CD4-positive, alpha-beta T cell treated with Interleukin-2 at 100 ng/mL for 4 hours (primary cell): ENCODE data around the gene PLCH1.
A peak's percentile ranks its signal among the peaks of the same experiment; 100 is the strongest.

Source experiments
- DNase-seq: peaks from one replicate; pipeline ENCODE4 v3.0.0-alpha.2; 2020; ENCODE audit warnings: low spot score

The PLCH1 gene

DNA sequence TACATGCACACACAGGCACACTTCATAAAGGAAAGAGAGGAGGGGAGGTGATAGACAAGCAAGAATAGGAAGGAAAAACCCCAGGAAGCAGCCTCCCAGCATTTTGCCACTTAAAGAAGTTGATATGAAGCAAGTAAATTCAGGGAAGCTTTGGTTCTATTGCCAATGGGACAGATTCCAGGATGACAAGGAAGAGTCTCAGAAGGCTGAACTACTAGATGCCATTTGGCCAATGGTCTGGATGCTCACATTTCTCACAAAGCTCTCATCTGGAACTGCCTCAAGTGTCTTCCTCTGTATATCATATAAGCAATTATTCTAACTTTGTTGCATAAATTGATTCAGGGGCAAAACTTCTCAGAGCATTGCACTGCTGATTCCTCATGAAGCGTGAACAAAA lies 372.6 kb downstream of the PLCH1 start:
- DNase-seq = no peak

DNA sequence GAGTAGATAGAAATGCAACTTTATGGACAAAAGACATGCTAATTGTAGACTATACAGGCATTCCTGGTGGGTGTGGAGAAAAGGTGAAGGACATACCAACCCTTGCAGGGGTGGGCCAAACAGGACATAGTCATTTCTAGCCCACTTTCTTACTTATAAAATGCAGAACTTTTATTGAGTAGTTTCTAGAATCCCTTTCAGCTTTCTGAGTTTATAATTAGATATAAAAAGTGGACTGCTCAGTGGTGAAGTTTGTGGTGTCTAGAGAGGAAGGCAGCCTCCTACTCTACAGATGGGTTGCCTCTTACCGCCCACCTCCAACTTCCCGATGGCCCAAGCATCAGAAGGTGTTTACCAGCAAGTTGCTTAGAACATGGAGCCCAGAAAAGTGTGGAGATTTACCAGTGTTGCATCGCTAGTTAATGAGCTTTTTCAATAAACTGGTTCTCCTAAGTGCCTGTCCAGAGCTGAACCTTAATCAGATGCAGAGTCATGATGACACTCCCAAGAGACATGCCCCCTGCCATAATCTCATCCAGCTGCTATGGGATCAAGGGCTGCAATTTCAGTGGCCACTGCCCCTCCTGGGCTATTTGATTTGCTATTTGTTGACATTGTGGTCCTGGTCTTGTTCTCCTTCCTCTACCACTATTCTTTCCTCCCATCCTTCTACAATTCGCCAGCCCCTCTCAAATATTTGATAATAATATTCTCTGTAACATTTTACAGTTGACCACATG lies 373.9 kb downstream of the PLCH1 start:
- no peak for DNase-seq

DNA sequence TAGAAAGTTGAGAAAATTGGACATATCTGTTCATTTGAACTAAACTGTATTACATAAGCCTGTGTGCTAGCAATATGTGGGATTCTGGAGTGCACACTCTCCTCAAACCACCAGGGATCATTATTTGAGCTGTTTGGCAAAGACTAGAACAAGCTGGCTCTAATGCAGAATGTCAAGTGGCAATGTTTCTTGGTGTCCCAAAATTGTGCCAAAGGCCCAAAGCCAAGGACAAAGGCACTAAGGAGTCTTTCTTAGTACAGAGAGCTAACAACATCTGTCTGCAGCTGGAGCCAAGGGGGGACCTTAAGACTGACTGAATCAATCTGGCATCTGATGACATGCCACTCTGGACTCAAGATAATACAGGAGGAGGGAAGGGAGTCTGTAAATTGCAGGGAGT lies 374.7 kb downstream of the PLCH1 start:
- DNase-seq = no peak

DNA sequence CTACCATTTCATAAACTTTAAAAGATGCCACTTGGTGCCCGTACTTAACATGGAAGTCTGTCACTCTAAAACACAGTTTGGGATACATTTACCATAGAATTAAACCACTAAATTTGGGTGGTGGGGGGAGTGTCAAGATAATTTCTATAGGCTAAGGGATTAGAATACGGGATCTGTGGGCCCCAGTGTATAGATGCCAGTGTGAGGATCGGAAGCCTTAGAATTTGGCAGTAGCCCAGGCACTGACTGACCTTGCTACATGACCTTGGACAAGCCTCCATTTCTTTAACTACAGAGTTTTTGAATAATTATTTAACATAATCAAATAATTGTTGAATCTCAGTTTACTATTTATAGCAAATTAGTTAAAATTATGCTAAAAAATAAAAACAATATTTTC lies 375.1 kb downstream of the PLCH1 start:
- no peak for DNase-seq

DNA sequence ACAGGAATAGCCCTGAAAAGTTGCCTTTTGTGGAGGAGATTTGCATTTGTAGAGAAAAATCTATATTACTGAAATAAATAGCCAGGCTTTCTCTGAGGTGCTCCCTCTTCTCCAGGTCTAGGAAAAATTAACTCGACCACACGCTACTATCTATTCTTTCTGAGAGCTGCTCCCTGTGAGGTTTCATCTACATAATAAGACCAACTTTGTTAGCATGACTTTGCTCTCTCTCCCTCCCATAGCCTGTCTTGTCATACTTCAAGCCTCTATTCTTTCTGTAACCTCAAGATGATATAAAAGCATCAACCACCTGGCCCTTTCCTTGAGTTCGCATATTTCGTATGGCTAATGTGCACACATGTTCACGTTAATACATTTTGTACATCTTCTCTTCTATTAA lies 375.6 kb downstream of the PLCH1 start:
- DNase-seq = no peak

DNA sequence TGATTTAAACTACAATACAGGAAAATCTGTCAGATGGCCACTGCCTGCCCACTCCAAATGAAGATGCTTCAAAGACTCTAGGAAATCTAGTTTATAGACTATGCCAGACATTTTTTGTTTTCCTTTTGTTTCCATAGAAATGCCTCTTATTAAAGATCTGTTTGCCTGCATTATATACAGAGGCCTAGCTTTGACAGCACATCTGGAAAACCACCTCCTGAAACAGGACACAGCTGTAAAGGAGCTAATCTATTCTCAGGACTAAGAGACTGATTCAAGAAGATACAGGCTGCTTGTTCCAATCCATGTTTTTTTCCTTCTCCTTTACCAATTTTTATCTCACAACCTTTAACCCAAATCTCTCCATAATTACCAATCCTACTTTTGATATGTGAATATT lies 376.1 kb downstream of the PLCH1 start:
- DNase-seq = no peak

DNA sequence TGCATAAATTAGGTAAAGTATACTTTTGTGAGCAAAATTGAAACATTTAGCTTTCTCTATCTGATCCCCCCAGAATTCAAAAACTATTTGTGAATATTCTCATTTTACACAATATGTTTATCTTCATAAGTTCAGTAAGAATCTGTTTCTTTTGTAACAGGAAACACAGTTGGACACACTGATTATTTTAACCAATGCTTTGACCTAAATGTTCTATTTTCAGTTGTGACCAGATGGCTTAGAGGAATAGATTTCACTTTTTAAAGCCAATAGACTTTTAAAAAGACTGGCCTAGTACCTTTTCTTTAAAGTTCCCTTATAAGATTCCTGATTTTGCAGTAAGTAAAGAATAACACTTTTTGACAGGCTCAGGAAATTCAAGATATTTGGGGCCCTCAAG lies 377.4 kb downstream of the PLCH1 start:
- DNase-seq = no peak

DNA sequence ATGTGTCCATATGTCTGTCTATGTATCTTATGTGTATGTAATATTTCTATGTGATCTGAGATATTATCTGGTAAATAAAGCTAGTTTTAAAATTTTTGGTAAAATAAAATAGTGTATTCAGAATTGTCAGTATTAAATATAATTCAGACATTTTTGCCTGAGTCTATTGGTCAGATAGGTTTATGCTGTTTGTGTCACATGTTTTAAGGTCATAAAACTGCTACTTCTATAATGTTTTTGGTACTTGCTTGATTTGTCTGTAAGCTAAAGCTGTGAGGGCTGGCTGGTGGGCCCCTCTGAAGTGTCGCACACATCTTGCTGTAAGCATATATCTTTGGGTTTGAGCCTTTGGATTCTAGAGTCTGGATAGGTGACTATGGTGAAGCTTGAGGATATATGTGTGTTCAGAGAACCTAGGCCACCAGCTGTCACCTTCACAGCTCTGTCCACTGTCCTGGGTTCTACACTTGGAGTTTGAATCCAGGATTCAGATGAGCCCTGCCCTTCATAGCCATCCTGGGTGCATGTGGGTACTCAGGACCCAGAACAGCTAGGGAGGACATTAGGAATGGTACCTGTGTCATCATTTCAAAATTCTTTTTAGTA lies 379.6 kb downstream of the PLCH1 start:
- no peak for DNase-seq

DNA sequence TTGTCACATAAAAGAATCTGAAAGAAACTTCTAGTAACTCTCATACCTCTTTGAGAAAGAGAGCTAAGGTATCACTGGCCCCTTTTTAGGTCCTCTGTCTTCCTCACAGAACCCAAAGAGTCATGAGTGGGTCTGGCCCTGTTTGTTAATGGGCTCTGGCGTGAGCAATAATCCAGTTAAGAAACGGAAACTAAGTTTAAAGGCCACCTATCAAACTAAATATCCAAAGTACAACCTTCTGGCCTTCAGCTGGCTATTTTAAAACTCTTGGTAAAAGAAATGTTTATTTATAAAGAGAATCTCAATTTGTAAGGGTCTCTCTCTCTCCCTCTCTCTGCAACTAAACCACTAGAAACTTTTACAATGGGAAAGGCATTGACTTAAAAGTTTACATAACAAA lies 380.4 kb downstream of the PLCH1 start:
- no peak for DNase-seq

DNA sequence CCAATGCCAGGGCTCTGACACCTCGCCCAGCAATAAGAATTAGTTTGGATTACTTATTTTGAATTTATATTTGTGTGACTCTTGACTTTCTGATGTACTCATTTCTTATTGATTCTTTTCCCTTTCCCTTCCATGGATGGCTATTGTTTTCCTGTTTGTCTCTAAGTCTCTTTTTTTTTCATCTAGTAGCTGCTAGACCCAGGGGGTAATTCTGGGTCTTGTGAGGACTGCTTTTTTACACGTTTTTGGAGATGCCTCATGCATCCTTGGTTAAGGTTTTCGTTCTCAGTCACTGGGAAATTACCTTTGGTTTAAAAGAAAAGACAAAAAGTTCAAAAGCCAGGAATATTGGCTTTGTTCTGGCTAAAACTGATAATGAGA lies 381.2 kb downstream of the PLCH1 start:
- DNase-seq = no peak

DNA sequence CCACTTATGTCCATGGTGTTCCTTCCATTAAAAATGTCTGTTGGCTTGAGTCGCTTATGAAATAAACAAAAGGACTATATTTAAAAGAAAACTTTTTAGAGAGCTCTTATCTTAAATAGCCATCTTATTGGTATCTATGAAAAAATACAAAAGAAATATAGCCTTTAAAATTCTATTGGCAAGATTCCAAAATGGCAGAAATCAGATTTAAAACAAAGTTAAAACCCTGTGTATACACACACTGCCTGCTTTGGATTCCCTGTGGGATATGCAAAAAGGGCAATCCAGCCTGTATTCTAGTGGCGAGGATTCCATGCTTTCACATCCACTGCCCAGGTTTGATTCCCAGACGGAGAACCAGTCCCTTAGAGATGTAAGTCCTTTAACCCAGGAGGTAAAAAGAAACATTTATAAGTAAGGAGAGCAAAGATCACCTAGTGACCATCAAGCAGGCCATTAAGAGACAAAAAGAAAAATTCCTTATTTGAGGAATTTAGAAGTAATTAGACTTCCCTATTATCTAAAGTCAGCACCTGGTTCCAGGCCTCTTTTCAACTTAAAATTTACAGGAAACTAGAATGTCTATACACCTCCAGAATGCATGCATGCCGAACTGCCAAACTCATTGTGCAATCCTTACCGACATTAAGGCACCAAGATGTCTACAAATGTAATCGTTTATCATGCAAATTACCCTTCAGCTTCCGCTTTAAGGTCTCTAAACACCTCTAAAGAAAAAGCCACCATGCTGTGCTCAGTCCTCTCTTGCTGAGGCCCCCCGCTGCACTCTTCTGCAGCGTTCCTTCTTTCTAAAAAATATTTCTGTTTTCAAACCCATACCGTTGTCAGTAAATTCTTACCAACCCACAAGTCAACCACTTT lies 381.8 kb downstream of the PLCH1 start:
- DNase-seq = no peak

DNA sequence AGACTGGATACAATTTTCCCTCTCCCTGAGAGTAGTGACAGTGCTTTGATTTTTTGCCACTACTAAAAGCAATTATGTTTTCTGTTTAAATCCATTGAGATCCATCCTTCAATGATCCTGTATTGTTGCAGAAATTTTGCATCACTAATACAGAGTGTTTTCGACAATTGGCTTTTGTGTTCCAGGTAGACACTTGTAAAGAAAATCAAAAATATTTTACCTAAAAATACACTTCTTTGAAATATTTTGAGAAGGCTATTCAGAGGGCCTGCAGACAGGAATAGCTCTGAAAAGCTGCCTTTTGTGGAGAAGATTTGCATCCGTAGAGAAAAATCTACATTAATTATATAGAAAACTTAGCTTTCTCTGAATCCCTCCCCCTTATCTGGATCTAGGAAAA lies 384.6 kb downstream of the PLCH1 start:
- no peak for DNase-seq

DNA sequence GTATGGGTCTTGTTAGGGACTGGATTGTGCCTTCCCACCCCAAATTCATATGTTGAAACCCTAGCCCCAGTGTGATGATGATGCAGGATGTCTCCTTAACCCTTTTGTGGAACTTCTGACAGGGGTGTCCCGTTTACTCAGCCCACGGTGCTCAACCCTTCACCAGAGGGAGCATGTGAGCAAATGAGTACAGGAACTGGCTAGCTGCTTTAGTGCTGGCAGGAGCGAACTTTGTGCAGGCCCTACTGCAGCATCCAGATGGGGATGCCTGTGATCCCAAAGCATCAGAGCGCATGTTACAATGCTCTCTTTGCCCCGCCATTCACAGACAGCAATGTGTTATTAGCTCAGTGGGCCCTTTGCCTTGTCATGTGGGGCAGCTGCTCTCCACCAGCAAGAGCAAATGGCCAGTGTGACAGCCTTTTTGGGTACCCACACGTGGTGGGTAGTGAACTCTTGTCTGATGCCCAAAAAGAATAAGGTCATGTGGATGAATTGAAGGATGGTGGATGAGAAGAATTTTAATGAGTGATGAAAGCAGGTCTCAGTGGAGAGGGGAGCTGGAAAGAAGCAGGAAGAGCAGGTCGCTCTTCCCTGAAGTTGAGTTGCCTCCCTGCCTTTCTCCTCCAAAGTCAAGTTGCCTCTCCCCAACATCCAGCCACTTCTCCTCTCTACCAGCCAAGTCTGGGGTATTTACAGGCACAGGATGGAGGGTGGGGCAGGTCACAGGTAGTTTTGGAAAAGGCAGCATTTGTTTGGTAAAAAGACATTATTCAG lies 388.1 kb downstream of the PLCH1 start:
- DNase-seq = no peak

DNA sequence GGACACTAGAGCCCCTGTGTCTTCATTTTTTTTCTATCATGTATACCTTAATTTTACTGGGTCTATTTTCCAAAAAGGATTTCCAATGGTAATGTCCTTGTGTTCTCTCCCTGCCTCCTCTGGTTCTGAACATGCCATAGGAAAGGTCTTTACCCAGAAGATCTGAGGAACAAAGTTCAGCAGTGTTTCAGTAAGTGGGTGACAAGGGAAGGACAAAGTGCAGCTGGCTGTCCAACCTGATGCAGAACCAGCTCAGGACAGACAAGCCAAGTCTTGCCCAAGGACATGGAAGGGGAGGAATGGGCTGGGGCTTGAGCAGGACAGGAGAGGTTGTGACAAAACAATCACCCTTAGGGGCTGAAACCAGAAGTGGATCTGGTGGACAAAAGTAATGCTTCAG lies 390.2 kb downstream of the PLCH1 start:
- no peak for DNase-seq

DNA sequence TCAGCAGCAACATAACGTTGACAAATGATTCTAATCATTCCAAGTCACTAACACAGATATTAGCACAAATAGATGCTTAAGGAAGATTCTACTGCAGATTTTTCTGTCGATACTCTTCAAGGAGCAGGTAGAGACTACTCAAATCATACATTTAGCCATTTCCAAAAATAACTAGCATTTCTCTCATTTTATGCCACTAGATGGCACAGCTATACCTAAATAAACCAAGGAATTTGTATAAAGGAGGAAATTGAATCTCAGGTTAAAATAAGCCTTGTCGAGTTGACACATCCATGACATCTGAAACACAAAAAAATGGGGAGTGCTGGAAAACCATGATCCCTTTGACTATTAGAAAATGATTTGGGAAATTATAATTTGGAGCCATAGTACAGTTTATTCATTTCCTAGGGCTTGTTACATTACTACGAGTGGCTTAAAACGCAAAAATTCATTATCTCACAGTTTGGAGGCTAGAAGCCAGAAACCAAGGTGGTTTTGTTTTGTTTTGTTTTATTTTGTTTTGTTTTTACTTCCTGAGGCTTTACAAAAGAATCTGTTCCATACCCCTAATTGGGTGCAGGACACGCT lies 391.9 kb downstream of the PLCH1 start:
- DNase-seq = peak; percentile 8

DNA sequence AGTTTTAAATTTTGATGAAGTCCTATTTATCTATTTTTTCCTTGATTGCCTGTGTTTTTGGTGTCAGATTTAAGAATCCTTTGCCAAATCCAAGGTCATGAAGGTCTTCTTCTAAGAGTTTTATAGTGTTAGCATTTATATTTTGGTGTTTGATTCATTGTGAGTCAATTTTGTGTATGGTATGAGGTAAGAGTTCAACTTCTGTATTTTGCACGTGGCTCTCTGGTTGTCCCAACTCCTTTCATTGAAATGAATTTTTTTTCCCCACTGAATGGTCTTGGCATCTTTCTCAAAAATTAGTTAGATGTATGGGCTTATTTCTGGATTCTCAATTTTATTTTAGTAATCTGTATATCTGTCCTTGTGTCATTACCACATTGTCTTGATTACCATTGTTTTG lies 394.3 kb downstream of the PLCH1 start:
- DNase-seq = no peak

DNA sequence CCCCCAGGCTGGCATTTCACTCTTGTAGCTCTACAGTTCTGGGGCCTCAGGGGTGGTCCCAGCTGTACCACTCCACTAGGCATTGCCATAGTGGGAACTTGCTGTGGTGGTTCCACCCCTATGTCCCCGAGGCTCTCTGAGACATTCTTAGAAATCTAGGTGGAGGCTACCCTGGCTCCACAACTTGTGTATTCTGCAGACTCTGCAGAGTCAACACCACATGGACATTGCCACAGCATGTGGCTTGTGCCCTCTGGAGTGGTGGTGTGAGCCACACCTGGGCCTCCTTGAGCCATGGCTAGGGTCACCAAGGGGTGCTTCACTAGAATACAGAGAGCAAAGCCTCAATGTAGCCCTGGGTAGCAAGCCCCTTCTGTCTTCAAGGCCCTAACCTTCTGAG lies 397.0 kb downstream of the PLCH1 start:
- DNase-seq = no peak

DNA sequence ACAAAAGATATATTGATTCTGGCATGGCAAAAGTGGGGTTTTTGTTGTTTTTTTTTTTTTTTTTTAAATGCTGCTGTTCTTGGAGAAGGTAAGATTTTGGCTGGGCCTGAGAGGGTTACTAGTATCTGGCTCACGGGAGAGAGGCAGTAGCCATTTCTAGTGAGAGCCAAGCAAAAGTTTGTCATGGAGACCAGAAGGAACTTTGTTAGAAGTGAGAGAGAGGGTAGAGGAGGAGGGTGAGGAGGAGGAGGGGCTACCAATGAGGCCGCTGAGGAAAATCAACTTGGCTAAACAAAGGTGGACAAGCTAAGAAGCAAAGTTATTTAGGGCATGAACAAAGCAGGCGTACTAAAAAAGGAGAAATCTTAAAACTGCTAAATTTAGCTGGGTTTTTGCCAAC lies 402.5 kb downstream of the PLCH1 start:
- no peak for DNase-seq

DNA sequence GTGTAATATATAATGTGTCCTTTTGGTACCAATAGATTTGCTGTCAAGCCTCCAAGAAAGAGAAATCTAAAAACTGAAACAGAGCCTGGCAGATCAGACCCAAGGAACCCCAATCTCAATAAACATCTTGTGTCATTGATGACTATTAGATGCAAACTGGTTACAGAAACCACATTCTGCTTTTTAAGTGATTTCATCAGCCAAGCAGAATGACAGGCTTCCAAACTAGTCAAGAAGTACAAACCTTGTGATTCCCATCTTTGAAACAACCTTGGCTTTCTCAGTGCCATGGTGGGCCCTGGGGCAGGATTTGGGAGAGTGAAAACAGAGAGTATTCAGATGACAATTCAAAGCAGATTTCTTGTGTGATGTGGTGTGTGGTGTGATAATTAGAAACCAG lies 405.8 kb downstream of the PLCH1 start:
- no peak for DNase-seq

DNA sequence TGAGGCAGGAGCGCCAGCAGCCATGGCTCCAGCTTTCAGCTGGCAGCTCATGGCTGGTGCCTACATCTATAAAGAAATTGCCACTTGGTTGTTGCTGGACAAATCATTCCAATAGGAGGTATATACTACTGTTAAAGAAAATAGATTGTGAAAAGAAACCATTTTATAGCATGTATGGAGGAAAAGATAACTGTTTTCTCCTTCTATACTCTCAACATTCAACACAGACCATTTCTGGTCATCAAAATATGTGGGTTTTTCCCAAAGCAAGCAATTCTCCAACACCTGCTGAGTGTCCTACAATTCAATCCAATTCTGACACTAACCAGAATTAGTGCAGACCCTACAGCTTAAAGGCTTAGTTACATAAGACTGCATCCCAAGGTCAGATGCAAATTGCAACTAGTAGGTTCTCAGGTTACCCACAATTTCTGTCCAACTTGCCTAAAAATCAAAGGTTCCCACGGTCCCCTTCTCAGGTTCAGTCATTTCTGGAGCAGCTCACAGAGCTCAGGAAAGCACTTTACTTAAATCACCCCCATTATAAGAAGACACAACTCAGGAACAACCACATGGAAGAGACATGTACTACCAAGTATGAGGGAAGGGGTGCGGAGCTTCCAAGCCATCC lies 409.0 kb downstream of the PLCH1 start:
- DNase-seq = no peak

DNA sequence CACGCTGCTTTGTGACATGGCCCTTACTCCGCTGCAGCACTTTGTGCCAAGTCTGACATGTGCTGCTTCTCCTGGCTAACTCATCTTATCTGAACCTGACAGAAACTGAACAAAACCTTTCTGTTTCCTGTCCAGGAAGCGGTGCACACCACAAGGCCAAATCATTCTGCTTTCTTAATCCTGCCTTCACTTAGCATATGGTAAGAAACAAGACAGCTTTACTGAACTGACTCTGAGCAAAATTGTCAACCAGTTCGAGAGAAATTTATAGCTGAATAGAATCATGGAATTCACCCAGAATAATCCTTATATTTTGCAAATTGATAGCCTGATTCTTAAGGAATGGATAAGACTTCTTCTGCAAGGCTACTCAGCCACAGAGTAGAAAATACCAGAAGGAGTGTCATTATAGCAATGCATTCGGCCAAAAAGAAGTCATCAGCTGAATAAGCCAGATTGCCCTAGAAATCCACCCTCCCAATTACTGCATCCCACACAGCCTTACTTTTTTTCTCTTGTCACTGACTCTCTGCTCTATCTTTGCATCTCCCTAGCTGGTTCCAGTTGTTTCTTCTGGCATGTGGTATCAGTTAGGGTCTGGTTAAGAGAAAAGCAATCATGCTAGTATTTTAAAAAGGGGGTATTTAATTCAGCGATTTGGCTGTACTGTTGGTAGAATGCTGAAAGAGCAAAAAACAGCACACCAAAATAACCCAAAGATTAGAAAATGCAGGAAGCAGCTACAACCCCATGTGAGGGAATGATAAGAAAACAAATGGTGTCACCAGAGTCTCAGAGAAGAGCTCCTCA lies 409.8 kb downstream of the PLCH1 start:
- no peak for DNase-seq
